Astrocyte (in vitro differentiated cells and primary cell): Measurements from ENCODE around the gene C10orf67.

Source experiments
- EZH2 ChIP-seq: IDR thresholded peaks from 2 replicates; pipeline ENCODE4 v1.6.1; 2012; ENCODE audit warnings: mild to moderate bottlenecking, low read length, inconsistent platforms; ENCODE audit not compliant: insufficient read depth
- TF ChIP-seq, protein P1 (sequence below): IDR thresholded peaks from 2 replicates; pipeline ENCODE4 v1.5.1; 2011; ENCODE audit warnings: low read depth, mild to moderate bottlenecking, inconsistent platforms, low read length, moderate library complexity; ENCODE audit not compliant: insufficient read depth

DNA sequence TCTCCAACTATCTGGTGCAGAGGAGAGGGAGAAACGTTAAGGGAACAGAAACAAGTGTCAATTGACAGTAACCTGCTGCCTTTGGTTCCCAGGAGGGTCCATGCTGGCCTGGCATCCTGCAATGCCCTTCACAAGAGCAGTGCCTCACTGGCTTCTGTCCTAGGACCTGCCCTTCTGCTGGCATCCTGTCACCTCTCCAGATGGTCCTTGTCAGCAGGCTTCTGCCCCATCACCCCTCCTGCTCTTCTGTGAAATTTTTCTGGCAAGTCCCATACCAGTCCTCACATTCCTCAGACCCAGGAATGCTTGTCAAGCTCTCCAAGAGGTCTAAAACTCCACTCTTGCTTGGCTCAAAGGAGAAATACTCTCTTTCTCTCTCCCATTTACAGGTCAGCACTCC lies 34.2 kb downstream of the C10orf67 start:
- TF ChIP-seq, protein P1, sequence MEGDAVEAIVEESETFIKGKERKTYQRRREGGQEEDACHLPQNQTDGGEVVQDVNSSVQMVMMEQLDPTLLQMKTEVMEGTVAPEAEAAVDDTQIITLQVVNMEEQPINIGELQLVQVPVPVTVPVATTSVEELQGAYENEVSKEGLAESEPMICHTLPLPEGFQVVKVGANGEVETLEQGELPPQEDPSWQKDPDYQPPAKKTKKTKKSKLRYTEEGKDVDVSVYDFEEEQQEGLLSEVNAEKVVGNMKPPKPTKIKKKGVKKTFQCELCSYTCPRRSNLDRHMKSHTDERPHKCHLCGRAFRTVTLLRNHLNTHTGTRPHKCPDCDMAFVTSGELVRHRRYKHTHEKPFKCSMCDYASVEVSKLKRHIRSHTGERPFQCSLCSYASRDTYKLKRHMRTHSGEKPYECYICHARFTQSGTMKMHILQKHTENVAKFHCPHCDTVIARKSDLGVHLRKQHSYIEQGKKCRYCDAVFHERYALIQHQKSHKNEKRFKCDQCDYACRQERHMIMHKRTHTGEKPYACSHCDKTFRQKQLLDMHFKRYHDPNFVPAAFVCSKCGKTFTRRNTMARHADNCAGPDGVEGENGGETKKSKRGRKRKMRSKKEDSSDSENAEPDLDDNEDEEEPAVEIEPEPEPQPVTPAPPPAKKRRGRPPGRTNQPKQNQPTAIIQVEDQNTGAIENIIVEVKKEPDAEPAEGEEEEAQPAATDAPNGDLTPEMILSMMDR = no peak
- TF ChIP-seq EZH2 = no peak
